K562 (cell line): ENCODE measurements around the gene HEXD. TPM values are rescaled to one million over a fixed set of nuclear protein-coding genes. Genes with fewer than 3 reads are reported as not detected.

Source experiments
- ATAC-seq: fragments of 200-7000 bp; cut with Tn5 transposase; 3 replicates; pipeline ENCODE4 v1.9.1; 2020; ENCODE audit warnings: moderate library complexity
- BruUV-seq: library from RNA; stranded (reverse); fragments of 400-500 nt; replicated peaks from 2 replicates; lab custom pipeline; 2021; lab: Mats Ljungman, UMichigan
- CTCF ChIA-PET: fragments of 300-600 bp; formaldehyde crosslinking; extraction: SDS; loops from one replicate; lab custom pipeline; 2021; ENCODE audit warnings: low intra/inter-chr PET ratio; lab: Yijun Ruan, JAX
- POLR2A ChIA-PET: fragments of 300-600, 350-650 bp; sonication (Branson Sonifier 250); formaldehyde crosslinking; extraction: SDS; loops from one replicate; lab custom pipeline; 2021; ENCODE audit warnings: antibody characterized with exemption, inconsistent platforms; lab: Yijun Ruan, JAX
- DNase-seq, 4 experiments: peaks; one replicate each; pipeline versions ENCODE4 v3.0.0 to v3.0.0-alpha.2; 2011 to 2018; ENCODE audit warnings: low spot score in 3 of 4, mixed read lengths in 3 of 4; ENCODE audit errors: extremely low read depth in 1 of 4
- FAIRE-seq: peaks from 2 replicates; lab custom pipeline; 2011; peaks lifted over from hg19 to GRCh38; lab: Jason Lieb, UNC
- H2AFZ ChIP-seq: 2 replicates; pipeline ENCODE4 v1.6.0; 2011; ENCODE audit warnings: low read depth, low read length, control low read depth, inconsistent platforms
- H3K27ac ChIP-seq: fragments of 200-600 bp; 3 replicates; pipeline ENCODE4 v1.8.0; 2011; ENCODE audit warnings: low read depth, mild to moderate bottlenecking, control low read depth, inconsistent platforms, low read length, moderate library complexity, mixed read lengths; ENCODE audit errors: extremely low read depth
- H3K27me3 ChIP-seq, 2 experiments: fragments of 300-600 bp in 1 of 2; 2 replicates in 1 of 2; 3 replicates in 1 of 2; pipeline versions ENCODE4 v1.6.0 to v1.8.0; 2011; ENCODE audit warnings: inconsistent platforms in 2 of 2, low read length in 2 of 2, mild to moderate bottlenecking in 1 of 2, mixed read lengths in 1 of 2, moderate library complexity in 1 of 2; ENCODE audit not compliant: control insufficient read depth in 2 of 2, insufficient read depth in 2 of 2
- H3K36me3 ChIP-seq: fragments of 300-600 bp; 3 replicates; pipeline ENCODE4 v1.8.0; 2011; ENCODE audit warnings: mild to moderate bottlenecking, low read length, inconsistent platforms; ENCODE audit not compliant: control insufficient read depth, insufficient read depth
- H3K4me1 ChIP-seq, 2 experiments: fragments of 200-600 bp in 1 of 2; replicated peaks in 1 of 2; 2 replicates in 1 of 2; 3 replicates in 1 of 2; pipeline versions ENCODE4 v1.5.1 to v1.8.0; 2011; ENCODE audit warnings: inconsistent platforms in 2 of 2, low read length in 2 of 2, mild to moderate bottlenecking in 1 of 2, mixed read lengths in 1 of 2, moderate library complexity in 1 of 2; ENCODE audit not compliant: control insufficient read depth in 2 of 2, insufficient read depth in 2 of 2
- H3K4me2 ChIP-seq: 2 replicates; pipeline ENCODE4 v1.6.1; 2011; ENCODE audit warnings: low read length, control low read depth, inconsistent platforms, mixed read lengths; ENCODE audit not compliant: insufficient read depth
- H3K4me3 ChIP-seq: fragments of 200-600 bp; sonication (generic), shearing (Covaris generic); 2 replicates; pipeline ENCODE4 v1.5.1; 2016; ENCODE audit warnings: control low read depth, inconsistent platforms
- H3K79me2 ChIP-seq: fragments of 200-600 bp; 3 replicates; pipeline ENCODE4 v1.8.0; 2011; ENCODE audit warnings: low read length, inconsistent platforms; ENCODE audit not compliant: control insufficient read depth, insufficient read depth
- H3K9ac ChIP-seq, 2 experiments: 2 replicates each; pipeline versions ENCODE4 v1.6.0 to v1.6.1; 2011; ENCODE audit warnings: low read depth in 2 of 2, low read length in 2 of 2, control low read depth in 1 of 2, inconsistent platforms in 1 of 2, mild to moderate bottlenecking in 1 of 2, mixed read lengths in 1 of 2; ENCODE audit not compliant: insufficient read depth in 1 of 2
- H3K9me1 ChIP-seq: one replicate; pipeline ENCODE4 v1.6.0; 2011; ENCODE audit warnings: inconsistent platforms, mild to moderate bottlenecking, low read length, moderate library complexity; ENCODE audit not compliant: control insufficient read depth, insufficient read depth
- H3K9me3 ChIP-seq: replicated peaks from 2 replicates; pipeline ENCODE4 v1.5.1; 2011; ENCODE audit warnings: low read depth, low read length, inconsistent platforms; ENCODE audit not compliant: control insufficient read depth, insufficient read depth
- H4K20me1 ChIP-seq: replicated peaks from 2 replicates; pipeline ENCODE4 v1.6.1; 2011; ENCODE audit warnings: low read length, inconsistent platforms, mixed read lengths; ENCODE audit not compliant: control insufficient read depth, insufficient read depth
- BRF1 ChIP-seq: IDR thresholded peaks from 3 replicates; pipeline ENCODE4 v1.6.1; 2011; ENCODE audit warnings: borderline replicate concordance, mild to moderate bottlenecking; ENCODE audit not compliant: insufficient read length; ENCODE audit errors: extremely low read depth
- CBX2 ChIP-seq: fragments of 200-600 bp; sonication (generic); IDR thresholded peaks from one replicate; pipeline ENCODE4 v1.6.1; 2012; ENCODE audit warnings: mild to moderate bottlenecking, low read length, inconsistent platforms; ENCODE audit not compliant: insufficient read depth, poor library complexity, severe bottlenecking
- ETV5 ChIP-seq: sonication (generic); formaldehyde crosslinking; IDR thresholded peaks from 2 replicates; pipeline ENCODE4 v1.4.0; 2020; ENCODE audit warnings: low read depth, mild to moderate bottlenecking, missing genetic modification reagents
- MBD2 ChIP-seq: sonication (generic); IDR thresholded peaks from 2 replicates; pipeline ENCODE4 v1.6.1; 2016; ENCODE audit warnings: low read depth, borderline replicate concordance
- NCOA4 ChIP-seq: fragments of 450-650 bp; IDR thresholded peaks from 2 replicates; pipeline ENCODE4 v1.6.1; 2018; ENCODE audit warnings: mild to moderate bottlenecking; ENCODE audit not compliant: partially characterized antibody
- POLR2AphosphoS5 ChIP-seq: IDR thresholded peaks from 2 replicates; pipeline ENCODE4 v1.6.1; 2011; ENCODE audit warnings: mild to moderate bottlenecking, low read depth, low read length, moderate library complexity; ENCODE audit not compliant: control insufficient read depth, insufficient read depth
- SMC3 ChIP-seq: conservative IDR thresholded peaks from 2 replicates; pipeline ENCODE4 v1.6.1; 2011; ENCODE audit warnings: low read depth, low read length, improper control_type of control experiment; ENCODE audit not compliant: insufficient read depth
- TAL1 ChIP-seq: fragments of 450-650 bp; IDR thresholded peaks from 2 replicates; pipeline ENCODE4 v1.6.1; 2016; ENCODE audit warnings: mild to moderate bottlenecking
- THRAP3 ChIP-seq: fragments of 450-650 bp; IDR thresholded peaks from 2 replicates; pipeline ENCODE4 v1.6.1; 2016; ENCODE audit warnings: mild to moderate bottlenecking, inconsistent platforms, borderline replicate concordance
- ZBTB49 ChIP-seq: sonication (generic); formaldehyde crosslinking; IDR thresholded peaks from 2 replicates; pipeline ENCODE4 v1.8.0; 2022; ENCODE audit warnings: missing genetic modification reagents, mild to moderate bottlenecking, borderline replicate concordance
- WGBS: fragments of 100-300 bp; shearing (Covaris generic); methylation state at CpG from one replicate; pipeline ENCODE4 v1.1.6; 2016; ENCODE audit warnings: low coverage, mixed read lengths; ENCODE audit not compliant: insufficient coverage; ENCODE audit errors: missing lambda C conversion rate; 5-methylcytosine and 5-hydroxymethylcytosine counted together
- in situ Hi-C: fragments of 300-500 bp; cut with MboI; formaldehyde crosslinking; loops from 4 replicates; pipeline ENCODE4 v1.15.0; 2018; ENCODE audit warnings: inconsistent platforms, mixed read lengths
- intact Hi-C: fragments of 100-400 bp; cut with micrococcal nuclease; formaldehyde crosslinking; loops from 2 replicates; pipeline ENCODE4 v1.14.2; 2022
- polyA plus RNA-seq, 8 experiments: library from polyadenylated mRNA; depleted of rRNA in 4 of 8; stranded (reverse) in 5 of 8; unstranded in 3 of 8; fragments of >200 nt; fragmentation: Nextera tagmentation in 2 of 8; fragmentation: Illumina TruSeq in 1 of 8; extraction: Ambion mirVana in 2 of 8; extraction: Trizol in 1 of 8; gene quantifications; 2 replicates each; pipeline versions ENCODE4 v1.2.1 to v1.2.3, GENCODE V29; 2011 to 2014; ENCODE audit warnings: inconsistent platforms in 1 of 8, missing spikeins in 1 of 8
- total RNA-seq, 7 experiments: library from RNA; depleted of rRNA in 6 of 7; stranded (reverse); fragments of >200 nt in 6 of 7; fragmentation: Illumina TruSeq in 2 of 7; extraction: Trizol in 2 of 7; gene quantifications; 2 replicates each; pipeline versions ENCODE4 v1.2.1 to v1.2.3, GENCODE V29; 2011 to 2021; ENCODE audit warnings: low replicate concordance in 1 of 7
- TF ChIP-seq, protein P1 (sequence below), 3 experiments: IDR thresholded peaks in 2 of 3; conservative IDR thresholded peaks in 1 of 3; 2 replicates each; pipeline ENCODE4 v1.5.1; 2011 to 2012; ENCODE audit warnings: low read length in 3 of 3, mild to moderate bottlenecking in 3 of 3, control low read depth in 2 of 3, improper control_type of control experiment in 1 of 3, inconsistent platforms in 1 of 3, low read depth in 1 of 3, mixed read lengths in 1 of 3, moderate library complexity in 1 of 3; ENCODE audit not compliant: insufficient read depth in 2 of 3

The HEXD gene
- total and polyA plus RNA-seq, 9 of the 15 experiments (the other 6 are each of a cell fraction or from before 2014, with no cell fraction given), result 1.0 to 25.3 (median 10.0) TPM

DNA sequence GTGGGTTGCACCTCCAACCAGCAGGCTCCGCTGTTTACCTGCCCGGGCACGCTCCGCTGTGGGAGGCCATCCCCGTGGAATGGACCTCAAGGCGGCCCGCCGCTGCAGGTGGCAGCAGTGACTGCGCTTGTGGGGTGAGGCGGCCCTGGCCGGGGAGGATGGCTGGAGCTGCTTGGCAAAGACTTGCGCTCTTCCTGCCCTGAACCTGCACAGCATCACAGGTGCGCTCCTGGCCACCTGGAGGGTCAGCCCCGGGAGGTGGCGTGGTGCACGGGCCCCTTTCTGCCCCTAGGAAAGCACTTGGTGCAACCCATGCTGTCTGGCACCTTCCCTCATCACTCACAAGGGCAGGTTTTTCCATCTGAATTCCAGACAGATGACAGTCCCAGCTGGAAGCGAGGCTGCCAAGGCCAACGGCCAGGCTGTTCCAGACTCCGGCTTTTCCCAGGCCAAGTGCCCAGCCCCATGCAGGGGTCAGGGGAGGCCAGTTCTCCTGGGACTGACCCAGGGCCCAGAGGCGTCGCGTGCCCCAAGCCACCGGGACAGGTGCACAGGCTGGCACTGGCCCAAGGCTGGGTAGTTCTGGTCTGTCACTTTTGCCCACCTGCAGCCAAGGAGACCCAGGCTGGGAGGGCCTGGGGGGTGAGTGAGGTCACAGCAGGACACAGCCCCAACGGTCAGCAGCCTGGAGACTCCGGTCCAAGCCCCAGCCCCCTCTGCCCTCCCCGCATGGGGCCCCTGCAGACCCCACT lies 33.2 kb upstream of the HEXD start:
- intact Hi-C loops (no loop called here), in situ Hi-C loops (no loop called here)
- Histone ChIP-seq H3K36me3 (no peaks in the 10 kb centered on the region), H3K9me1 (no peaks in the 10 kb centered on the region), H3K4me1 (peaks cover 3 to 63% of the 10 kb centered on the region in 2 experiments; a peak in 3 of 5 replicates), H3K9me3 (no peaks in the 10 kb centered on the region), H4K20me1 (no peaks in the 10 kb centered on the region), H3K27me3 (peaks cover 0 to 7% of the 10 kb centered on the region in 2 experiments; a peak in 1 of 5 replicates), H3K4me3 (no peak overlapping the region), H3K4me2 (no peak overlapping the region), H3K27ac (no peak overlapping the region), H2AFZ (no peak overlapping the region), H3K79me2 (no peaks in the 10 kb centered on the region), H3K9ac (peak overlapping the region in 1 of 2 experiments; percentile 61; a peak in 2 of 4 replicates)
- ChIA-PET CTCF (interaction anchor here (0.6 kb wide), 1 partner anchor 148 kb away, joined by 3 read pairs; no protein-coding TSS in a partner anchor), POLR2A (interaction anchor here (0.7 kb wide), 1 partner anchor 18 kb away, joined by 3 read pairs; no protein-coding TSS in a partner anchor)
- ATAC-seq, result peak; percentile 58
- WGBS, result 25% methylated on average over 24 of the region's 26 CpGs
- DNase-seq, result peak in 3 of 4 experiments; percentile 23 to 43 (median 37)
- FAIRE-seq, result no peak
- no TSS peak for BruUV-seq
- no peak for TF ChIP-seq CBX2
- TF ChIP-seq, protein P1, sequence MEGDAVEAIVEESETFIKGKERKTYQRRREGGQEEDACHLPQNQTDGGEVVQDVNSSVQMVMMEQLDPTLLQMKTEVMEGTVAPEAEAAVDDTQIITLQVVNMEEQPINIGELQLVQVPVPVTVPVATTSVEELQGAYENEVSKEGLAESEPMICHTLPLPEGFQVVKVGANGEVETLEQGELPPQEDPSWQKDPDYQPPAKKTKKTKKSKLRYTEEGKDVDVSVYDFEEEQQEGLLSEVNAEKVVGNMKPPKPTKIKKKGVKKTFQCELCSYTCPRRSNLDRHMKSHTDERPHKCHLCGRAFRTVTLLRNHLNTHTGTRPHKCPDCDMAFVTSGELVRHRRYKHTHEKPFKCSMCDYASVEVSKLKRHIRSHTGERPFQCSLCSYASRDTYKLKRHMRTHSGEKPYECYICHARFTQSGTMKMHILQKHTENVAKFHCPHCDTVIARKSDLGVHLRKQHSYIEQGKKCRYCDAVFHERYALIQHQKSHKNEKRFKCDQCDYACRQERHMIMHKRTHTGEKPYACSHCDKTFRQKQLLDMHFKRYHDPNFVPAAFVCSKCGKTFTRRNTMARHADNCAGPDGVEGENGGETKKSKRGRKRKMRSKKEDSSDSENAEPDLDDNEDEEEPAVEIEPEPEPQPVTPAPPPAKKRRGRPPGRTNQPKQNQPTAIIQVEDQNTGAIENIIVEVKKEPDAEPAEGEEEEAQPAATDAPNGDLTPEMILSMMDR (IDR thresholded peaks at IDR 0.05 in 2 of 3, conservative IDR thresholded peaks at IDR 0.05 in 1 of 3; ENCODE audit: insufficient read depth in 2 of 3, low read depth in 1 of 3, low read length in 3 of 3), result peak; percentile 36 to 60 (median 45); a peak in 4 of 6 replicates
- no peak for TF ChIP-seq ZBTB49 (CRISPR knock-in tag)
- no peak for TF ChIP-seq NCOA4
- no peak for TF ChIP-seq POLR2AphosphoS5
- 0 out of 2 replicates have a peak, but pooled peaks have one; percentile 12 for TF ChIP-seq SMC3
- TF ChIP-seq THRAP3, result no peak
- TF ChIP-seq TAL1, result no peak
- no peak for TF ChIP-seq ETV5 (CRISPR knock-in tag)
- TF ChIP-seq BRF1, result no peak
- TF ChIP-seq MBD2, result no peak
